Osteoblast (primary cell): Measurements from ENCODE around the gene MICU2. TPM values are rescaled to one million over a fixed set of nuclear protein-coding genes. Genes with fewer than 3 reads are reported as not detected.
A peak's percentile ranks its signal among the peaks of the same experiment; 100 is the strongest.

Experiments
- DNase-seq: peaks from one replicate; pipeline ENCODE4 v3.0.0; 2011; ENCODE audit warnings: low spot score, mixed read lengths; ENCODE audit not compliant: insufficient read length; ENCODE audit errors: missing footprints
- H2AFZ ChIP-seq: 2 replicates; pipeline ENCODE4 v1.6.0; 2011; ENCODE audit warnings: mild to moderate bottlenecking, low read length
- H3K27ac ChIP-seq: 2 replicates; pipeline ENCODE4 v1.5.1; 2011; ENCODE audit warnings: mild to moderate bottlenecking, low read depth, low read length, moderate library complexity
- H3K27me3 ChIP-seq: 2 replicates; pipeline ENCODE4 v1.6.0; 2012; ENCODE audit warnings: mild to moderate bottlenecking, control low read depth, inconsistent platforms, low read length, moderate library complexity; ENCODE audit not compliant: insufficient read depth
- H3K36me3 ChIP-seq: 2 replicates; pipeline ENCODE4 v1.5.1; 2011; ENCODE audit warnings: mild to moderate bottlenecking, low read length, control low read depth, moderate library complexity; ENCODE audit not compliant: insufficient read depth
- H3K4me1 ChIP-seq: 2 replicates; pipeline ENCODE4 v1.5.1; 2011; ENCODE audit warnings: mild to moderate bottlenecking, low read length, control low read depth, moderate library complexity; ENCODE audit not compliant: insufficient read depth
- H3K4me2 ChIP-seq: 2 replicates; pipeline ENCODE4 v1.6.0; 2011; ENCODE audit warnings: mild to moderate bottlenecking, low read length; ENCODE audit not compliant: insufficient read depth
- H3K4me3 ChIP-seq: fragments of 200-600 bp; sonication (generic); 3 replicates; pipeline ENCODE4 v1.5.1; 2012; ENCODE audit warnings: mild to moderate bottlenecking, low read length, inconsistent platforms; ENCODE audit not compliant: insufficient read depth
- H3K79me2 ChIP-seq: 2 replicates; pipeline ENCODE4 v1.6.0; 2012; ENCODE audit warnings: mild to moderate bottlenecking, low read length, control low read depth, inconsistent platforms; ENCODE audit not compliant: insufficient read depth
- H3K9me3 ChIP-seq: 2 replicates; pipeline ENCODE4 v1.5.1; 2011; ENCODE audit warnings: low read depth, low read length, control low read depth
- H4K20me1 ChIP-seq: 2 replicates; pipeline ENCODE4 v1.6.0; 2012; ENCODE audit warnings: mild to moderate bottlenecking, low read length, control low read depth; ENCODE audit not compliant: insufficient read depth
- total RNA-seq: library from RNA; depleted of rRNA; stranded (reverse); fragments of >200 nt; gene quantifications from 2 replicates; pipeline ENCODE4 v1.2.3, GENCODE V29; 2012
- TF ChIP-seq, protein P1 (sequence below): IDR thresholded peaks from 2 replicates; pipeline ENCODE4 v1.5.1; 2011; ENCODE audit warnings: mild to moderate bottlenecking, low read depth, low read length, moderate library complexity; ENCODE audit errors: extremely low read depth

The MICU2 gene
- total RNA-seq, 1 donor = 46.0 TPM

DNA sequence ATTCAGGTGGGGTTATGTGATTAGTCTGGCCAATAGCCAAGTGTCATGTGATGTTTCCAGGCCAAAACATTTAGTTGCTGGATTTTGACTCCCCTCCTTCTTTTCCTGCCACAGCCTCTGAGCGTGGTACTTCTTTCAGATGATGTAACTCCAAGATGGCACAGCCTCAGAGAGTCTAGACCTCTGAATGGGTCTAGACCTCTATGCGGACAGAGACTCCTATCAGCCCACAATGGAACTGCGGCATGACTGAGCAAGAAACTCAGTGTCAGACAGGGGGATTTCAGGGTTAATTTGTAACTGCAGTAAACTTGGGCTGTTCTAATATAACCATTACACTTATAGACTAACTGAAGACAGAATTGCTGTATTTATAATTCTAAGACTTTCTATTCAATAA lies 102.3 kb downstream of the MICU2 start:
- Histone ChIP-seq H3K9me3 (no peaks in the 10 kb centered on the region), H3K27ac (no peak overlapping the region)

DNA sequence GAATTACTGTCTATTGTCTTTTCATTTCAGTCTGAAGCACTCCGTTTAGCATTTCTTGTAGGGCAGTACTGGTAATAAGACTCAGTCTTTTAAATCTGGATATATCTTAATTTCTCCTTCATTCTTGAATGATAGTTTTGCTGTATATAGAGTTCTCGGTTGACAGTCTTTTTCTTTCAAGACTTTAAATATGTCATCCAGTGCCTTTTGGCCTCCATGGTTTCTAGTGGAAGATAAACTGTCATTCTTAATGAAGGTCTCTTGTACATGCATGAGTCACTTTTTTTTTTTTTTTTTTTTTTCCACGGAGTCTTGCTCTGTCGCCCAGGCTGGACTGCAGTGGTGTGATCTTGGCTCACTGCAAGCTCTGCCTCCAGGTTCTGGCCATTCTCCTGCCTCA lies 117.6 kb downstream of the MICU2 start:
- H3K36me3 ChIP-seq = no peaks in the 10 kb centered on the region
- no peak for DNase-seq
- no peaks in the 10 kb centered on the region for H3K27me3 ChIP-seq
- TF ChIP-seq, protein P1, sequence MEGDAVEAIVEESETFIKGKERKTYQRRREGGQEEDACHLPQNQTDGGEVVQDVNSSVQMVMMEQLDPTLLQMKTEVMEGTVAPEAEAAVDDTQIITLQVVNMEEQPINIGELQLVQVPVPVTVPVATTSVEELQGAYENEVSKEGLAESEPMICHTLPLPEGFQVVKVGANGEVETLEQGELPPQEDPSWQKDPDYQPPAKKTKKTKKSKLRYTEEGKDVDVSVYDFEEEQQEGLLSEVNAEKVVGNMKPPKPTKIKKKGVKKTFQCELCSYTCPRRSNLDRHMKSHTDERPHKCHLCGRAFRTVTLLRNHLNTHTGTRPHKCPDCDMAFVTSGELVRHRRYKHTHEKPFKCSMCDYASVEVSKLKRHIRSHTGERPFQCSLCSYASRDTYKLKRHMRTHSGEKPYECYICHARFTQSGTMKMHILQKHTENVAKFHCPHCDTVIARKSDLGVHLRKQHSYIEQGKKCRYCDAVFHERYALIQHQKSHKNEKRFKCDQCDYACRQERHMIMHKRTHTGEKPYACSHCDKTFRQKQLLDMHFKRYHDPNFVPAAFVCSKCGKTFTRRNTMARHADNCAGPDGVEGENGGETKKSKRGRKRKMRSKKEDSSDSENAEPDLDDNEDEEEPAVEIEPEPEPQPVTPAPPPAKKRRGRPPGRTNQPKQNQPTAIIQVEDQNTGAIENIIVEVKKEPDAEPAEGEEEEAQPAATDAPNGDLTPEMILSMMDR = no peak
- H4K20me1 ChIP-seq = no peaks in the 10 kb centered on the region
- H3K4me3 ChIP-seq = no peak overlapping the region
- no peak overlapping the region for H2AFZ ChIP-seq
- H3K4me2 ChIP-seq = no peak overlapping the region
- no peaks in the 10 kb centered on the region for H3K79me2 ChIP-seq
- H3K4me1 ChIP-seq = no peaks in the 10 kb centered on the region
- no peaks in the 10 kb centered on the region for H3K9me3 ChIP-seq
- H3K27ac ChIP-seq = no peak overlapping the region

More for the DNA sequence above, 102.3 kb downstream of the MICU2 start:
- H3K4me2 ChIP-seq = no peak overlapping the region
- H2AFZ ChIP-seq = no peak overlapping the region
- no peaks in the 10 kb centered on the region for H3K4me1 ChIP-seq
- H4K20me1 ChIP-seq = no peaks in the 10 kb centered on the region
- H3K27me3 ChIP-seq = no peaks in the 10 kb centered on the region
- DNase-seq = no peak
- peaks cover 4% of the 10 kb centered on the region for H3K36me3 ChIP-seq
- no peaks in the 10 kb centered on the region for H3K79me2 ChIP-seq
- H3K4me3 ChIP-seq = no peak overlapping the region
- TF ChIP-seq, protein P1 = no peak

DNA sequence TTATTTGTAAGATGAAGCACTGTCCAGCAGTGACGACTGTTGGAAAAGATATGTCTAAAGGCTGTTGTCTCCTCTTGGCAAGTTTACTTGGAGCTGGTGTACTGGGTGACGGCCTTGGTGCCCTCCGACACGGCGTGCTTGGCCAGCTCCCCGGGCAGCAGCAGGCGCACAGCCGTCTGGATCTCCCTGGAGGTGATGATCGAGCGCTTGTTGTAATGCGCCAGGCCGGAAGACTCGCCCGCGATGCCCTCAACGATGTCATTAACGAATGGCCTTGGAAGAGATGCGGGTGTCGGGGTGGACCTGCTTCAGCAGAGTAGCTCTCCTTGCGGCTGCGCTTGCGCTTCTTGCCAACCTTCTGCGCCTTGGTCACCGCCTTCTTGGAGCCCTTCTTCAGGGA lies 120.2 kb downstream of the MICU2 start:
- Histone ChIP-seq H3K4me2 (no peak overlapping the region), H3K27ac (no peak overlapping the region), H3K4me3 (no peak overlapping the region), H3K36me3 (no peaks in the 10 kb centered on the region), H2AFZ (no peak overlapping the region), H3K4me1 (peaks cover 7% of the 10 kb centered on the region), H3K27me3 (no peaks in the 10 kb centered on the region), H4K20me1 (no peaks in the 10 kb centered on the region), H3K9me3 (no peaks in the 10 kb centered on the region), H3K79me2 (no peaks in the 10 kb centered on the region)
- no peak for DNase-seq
- TF ChIP-seq, protein P1 = no peak

DNA sequence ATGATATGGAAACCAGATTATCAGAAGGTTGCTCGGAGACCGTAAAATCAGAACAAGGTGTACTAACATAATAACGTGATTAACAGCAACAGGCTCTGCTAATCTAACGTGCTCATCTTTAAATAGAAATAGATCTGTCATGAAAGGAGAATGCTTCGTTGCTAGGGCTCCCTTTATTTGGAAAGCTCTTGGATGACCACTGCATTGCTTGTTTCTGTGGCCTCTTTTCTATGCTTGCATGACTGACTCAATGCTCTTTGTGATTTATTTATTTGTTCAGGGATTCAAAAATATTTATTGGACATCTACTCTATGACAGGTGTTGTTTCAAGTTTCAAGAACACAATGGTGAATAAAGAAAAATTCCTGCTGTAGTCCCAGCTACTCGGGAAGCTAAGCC lies 122.6 kb downstream of the MICU2 start:
- peak; percentile 66 for DNase-seq
- H3K4me2 ChIP-seq = no peak overlapping the region
- no peak overlapping the region for H2AFZ ChIP-seq
- H3K9me3 ChIP-seq = no peaks in the 10 kb centered on the region
- TF ChIP-seq, protein P1 = no peak
- H3K36me3 ChIP-seq = no peaks in the 10 kb centered on the region
- no peaks in the 10 kb centered on the region for H3K79me2 ChIP-seq
- H3K4me3 ChIP-seq = no peak overlapping the region
- no peak overlapping the region for H3K27ac ChIP-seq
- H3K4me1 ChIP-seq = peaks cover 10% of the 10 kb centered on the region
- H4K20me1 ChIP-seq = no peaks in the 10 kb centered on the region
- no peaks in the 10 kb centered on the region for H3K27me3 ChIP-seq
